ENCODE measurements around the gene VPS9D1. TPM values are rescaled to one million over a fixed set of nuclear protein-coding genes. Genes with fewer than 3 reads are reported as not detected.
"Not testable (repeated sequence)": the region's sequence is repeated elsewhere in the genome, so short reads cannot be mapped to it uniquely, and the experiment has no call there.

VPS9D1 gene
- total RNA-seq, 1 donor from 2014 or later, result 4.4 TPM

DNA sequence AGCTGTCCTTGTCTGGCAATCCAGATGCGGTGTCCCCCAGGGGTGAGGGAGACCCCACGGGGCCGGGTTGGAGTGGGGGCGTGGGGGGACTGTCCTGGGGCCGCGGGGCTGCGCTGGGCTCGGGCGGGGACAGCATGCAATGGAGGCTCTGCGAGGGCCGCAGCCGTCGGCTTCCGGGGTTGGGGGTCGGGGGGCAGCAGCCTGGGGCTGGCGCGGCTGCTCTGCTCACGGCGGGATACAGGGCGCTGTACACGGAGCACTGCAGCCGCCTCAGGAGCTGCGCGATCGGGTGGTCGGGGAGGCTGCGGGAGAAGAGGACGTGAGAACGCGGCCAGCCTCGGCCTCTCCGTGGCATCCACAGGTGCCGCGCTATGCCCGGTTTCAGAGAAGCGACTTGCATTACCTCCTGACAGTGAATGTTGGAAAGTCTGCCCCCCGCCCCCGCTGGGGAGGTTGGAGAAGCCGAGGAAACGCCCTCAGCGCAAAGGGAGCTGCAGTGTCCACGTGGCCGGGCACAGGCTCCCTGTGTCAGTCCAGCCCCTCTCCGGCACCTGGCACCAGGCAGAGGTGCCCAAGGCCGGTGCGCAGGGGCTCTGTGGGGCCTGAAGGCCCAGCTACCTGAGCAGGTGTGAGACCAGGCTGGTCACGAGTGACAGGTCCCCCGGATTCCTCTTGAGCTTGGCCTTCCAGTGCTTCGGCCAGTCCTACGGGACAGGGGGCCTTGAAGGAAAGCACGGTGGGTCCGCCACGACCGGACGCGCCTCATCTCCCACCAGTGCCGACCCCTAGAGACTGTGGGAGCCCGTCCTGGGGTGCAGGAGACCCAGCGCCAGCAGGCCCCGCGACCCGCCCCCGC is 9.8 kb downstream of the VPS9D1 start:
- DNase-seq (ENCODE audit: low read depth in 2 of 2), result no peak

- no peak for DNase-seq (ENCODE audit: low read depth in 2 of 2)
Observed at GRCh38 chr16:89709716-89710432, 10.8 kb downstream of the VPS9D1 start.

DNA sequence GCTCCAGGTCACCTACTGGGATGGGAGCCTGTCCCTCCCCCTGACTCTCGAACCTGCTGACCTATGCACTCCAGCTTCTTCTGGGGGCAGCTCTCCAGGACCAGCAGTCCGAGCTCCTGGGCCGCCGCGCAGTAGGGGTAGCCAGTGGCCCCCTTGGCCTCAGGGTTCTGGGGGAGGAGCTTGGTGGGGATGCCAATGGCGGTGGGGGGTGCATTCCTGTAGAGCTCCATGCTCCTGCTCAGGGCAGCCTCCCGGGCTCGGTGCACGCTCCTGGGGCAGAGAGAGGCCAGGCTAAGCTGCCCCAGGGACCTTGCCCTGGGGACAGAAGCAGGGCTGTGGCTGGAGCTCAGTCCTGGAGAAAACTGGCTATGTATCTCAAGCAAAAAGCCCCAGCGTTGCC is 11.5 kb downstream of the VPS9D1 start:
- no peak for DNase-seq (ENCODE audit: low read depth in 2 of 2)

GRCh38 chr16:89708481-89708931 is 12.2 kb downstream of the VPS9D1 start:
- DNase-seq (ENCODE audit: low read depth in 2 of 2), result no peak

DNA sequence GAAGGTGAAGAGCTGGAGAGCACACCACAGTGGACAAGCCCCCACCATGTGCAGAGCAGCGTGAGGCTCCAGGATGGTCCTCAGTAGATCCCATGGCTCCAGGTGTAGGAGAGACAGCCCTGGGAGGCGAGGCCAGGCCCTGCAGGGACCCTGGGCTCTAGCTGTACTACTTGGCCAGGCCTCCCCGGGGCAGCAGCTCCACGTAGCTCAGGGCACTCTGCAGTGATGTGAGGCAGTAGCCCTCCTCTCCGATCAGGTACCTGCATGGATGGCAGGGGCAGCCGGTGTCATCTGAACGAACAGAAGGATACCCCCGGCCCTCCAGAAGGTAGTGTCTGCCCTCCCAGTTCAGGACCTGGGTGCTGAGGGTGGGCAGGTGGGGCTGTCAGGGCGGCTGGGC is 13.0 kb downstream of the VPS9D1 start:
- DNase-seq (ENCODE audit: low read depth in 2 of 2), result no peak

DNA sequence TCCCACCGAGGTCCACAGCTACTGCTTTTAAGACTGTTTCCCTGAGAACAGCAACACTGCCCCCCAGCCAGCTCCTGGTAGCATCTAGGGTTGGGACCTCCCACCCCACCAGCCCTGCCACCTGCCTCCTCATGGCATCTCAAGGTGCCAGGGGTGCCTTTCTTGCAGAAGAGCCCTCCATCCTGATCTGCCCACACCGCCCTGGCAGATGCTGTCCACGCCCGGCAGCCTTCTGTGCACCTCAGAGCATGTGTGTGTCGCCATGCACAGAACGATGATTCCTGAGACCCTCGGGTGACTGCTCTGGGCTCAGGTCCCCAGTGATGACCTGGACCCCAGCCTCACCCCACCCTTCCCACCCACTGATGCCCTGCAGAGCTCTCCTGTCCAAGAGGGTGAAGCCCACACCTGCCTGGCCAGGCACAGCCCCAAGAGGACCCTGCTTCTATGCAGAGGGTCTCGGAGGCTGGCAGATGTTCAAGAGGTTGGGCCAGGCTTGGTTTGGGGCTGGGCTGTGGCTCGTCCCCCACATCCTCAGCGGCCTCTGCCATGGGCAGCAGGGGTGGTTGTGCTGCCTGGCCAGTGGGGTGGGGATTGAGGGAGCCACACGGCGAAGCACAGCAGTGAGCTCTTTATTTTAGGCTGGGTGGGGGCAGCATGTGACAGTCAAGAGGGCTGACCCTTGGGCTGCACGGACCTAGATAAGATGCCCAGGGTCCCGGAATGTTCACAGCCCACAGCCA is 14.0 kb downstream of the VPS9D1 start:
- DNase-seq (ENCODE audit: low read depth in 2 of 2), result no peak

GRCh38 chr16:89705006-89705405 is 15.7 kb downstream of the VPS9D1 start:
- DNase-seq (ENCODE audit: low read depth in 2 of 2), result no peak

- no peak for DNase-seq (ENCODE audit: low read depth in 2 of 2)
Observed at GRCh38 chr16:89704281-89704680, 16.4 kb downstream of the VPS9D1 start.

DNA sequence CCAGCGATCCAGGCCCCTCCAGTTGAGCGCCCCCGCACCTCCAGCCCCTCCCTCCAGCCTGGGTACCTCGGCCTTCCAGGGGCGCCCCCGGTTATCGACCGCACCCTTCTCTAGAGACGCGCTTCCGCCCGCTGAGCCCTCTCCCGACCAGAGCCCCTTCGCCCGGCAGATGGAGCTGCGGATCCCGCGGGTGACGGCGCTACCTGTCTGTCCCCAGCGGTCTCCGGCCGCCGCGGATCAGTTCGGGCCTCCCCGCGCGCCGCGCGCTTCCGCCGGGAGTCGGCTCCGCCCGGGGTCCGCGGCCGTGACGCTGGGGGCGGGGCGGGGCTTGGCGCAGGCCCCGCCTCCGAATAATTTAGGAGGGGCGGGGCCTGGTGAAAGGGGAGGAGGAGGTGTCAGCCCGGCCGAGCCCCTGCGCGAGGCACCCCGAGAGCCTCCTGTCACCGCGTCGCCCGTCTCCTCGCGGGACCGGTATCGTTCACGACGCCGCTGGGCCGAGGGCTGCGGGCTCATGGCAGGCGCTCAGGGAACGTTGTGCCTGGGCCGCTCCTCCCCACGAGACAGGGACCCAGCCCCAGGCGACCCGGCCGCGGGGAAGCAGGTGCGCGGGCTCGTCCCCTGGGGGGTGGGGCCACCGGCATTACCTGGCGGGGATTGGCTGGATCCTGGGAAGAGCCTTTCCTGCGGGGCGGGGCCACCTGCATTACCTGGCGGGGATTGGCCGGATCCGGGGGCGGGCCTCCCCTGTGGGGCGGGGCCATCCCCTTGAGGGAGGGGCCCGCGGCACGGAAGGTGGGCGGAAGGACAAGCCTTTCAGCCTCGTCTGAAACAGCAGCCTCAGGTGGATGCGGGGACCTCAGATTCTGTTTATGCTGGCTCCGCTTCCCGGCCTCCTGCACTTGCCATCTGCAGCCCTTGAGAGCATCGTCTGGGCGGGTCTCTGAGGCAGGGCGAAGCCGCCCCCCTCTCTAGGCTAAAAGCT is 19.0 kb downstream of the VPS9D1 start, which contains the start of gene SPATA2L:
Gene SPATA2L (minus strand): TSS at position 281 of the 982 bp plus-strand sequence. CDS start 473 bp downstream, outside the sequence.
- DNase-seq (ENCODE audit: low read depth in 2 of 2), result peak; percentile 72 to 93

GRCh38 chr16:89700649-89701424 is 19.9 kb downstream of the VPS9D1 start:
- DNase-seq (ENCODE audit: low read depth in 2 of 2), result peak; percentile 66 to 76

DNA sequence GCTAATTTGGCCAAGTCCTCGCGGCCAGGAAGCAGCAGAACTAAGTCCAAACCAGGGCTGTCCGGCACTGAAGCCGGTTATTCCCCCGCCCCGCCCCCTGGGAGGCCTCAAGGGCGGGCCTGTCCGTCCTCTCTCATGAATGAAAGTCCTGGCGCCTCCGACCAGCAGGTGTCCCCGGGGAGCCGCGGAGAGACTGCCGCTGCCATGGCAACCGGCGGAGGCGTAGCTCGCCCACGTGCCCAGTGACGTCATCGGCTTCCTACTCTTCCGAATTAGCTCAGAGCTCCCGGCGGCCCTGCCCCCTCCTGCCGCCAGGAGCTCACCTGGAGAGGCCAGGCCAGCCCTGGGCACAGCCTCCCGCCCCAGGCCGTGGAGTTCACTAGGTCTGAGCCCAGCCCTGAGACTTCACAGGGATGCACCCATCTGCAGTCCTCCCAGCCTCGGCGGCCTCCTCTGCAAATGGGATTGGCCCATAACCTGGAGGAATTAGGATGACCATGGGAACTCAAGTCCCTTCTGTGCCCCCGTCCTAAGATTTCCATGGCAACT is 20.5 kb downstream of the VPS9D1 start:
- peak; percentile 98 to 99 for DNase-seq (ENCODE audit: low read depth in 2 of 2)

GRCh38 chr16:89699629-89700099 is 21.0 kb downstream of the VPS9D1 start:
- DNase-seq (ENCODE audit: low read depth in 2 of 2), result not testable (repeated sequence)

DNA sequence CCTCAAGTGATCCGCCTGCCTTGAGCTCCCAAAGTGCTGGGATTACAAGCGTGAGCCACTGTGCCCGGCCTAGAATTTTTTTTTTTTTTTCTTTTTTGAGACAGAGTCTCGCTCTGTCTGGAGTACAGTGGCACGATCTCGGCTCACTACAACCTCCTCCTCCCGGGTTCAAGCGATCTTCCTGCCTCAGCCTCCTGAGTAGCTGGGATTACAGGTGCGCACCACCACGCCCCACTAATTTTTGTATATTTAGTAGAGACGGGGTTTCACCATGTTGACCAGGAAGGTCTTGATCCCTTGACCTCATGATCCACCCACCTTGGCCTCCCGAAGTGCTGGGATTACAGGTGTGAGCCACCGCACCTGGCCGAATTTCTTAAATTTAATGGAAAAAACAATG is 22.0 kb downstream of the VPS9D1 start:
- not testable (repeated sequence) for DNase-seq (ENCODE audit: low read depth in 2 of 2)

DNA sequence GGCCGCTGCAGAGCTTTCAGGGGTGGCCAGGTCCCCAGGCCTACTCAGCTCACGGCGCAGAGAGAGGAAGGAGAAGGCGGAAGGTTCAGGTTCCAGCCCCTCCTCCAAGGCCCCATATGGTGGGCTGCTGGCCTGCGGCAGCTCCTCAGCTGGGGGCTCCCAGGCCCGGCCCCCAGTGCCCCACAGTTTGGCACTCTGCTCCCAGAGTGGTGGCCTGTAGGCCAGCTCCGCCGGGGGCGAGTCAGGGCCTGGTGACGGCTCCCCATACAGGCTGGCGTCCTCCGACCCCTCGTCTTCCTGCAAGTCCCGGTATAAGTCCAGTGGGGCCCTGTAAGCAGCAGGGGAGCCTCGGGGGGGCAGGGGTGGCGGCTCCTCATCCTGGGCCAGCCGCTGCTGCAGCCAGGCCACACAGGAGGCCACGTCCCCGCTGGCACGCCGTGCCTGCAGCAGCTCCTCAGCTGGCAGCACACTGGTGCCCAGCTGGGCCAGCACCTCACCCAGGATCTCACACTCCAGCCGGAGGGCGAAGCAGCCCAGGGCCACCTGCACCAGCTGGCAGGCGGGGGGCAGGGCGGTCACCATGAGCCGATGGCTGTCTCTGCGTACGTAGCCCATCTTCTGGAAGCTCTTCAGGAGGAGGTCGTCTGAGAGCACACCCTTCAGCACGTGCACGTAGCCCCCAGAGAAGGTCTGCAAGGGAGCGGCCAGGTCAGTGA is 22.9 kb downstream of the VPS9D1 start:
- no peak for DNase-seq (ENCODE audit: low read depth in 2 of 2)

- DNase-seq (ENCODE audit: low read depth in 2 of 2), result no peak
Observed at GRCh38 chr16:89697161-89697615, 23.5 kb downstream of the VPS9D1 start.

GRCh38 chr16:89696670-89697128 is 24.0 kb downstream of the VPS9D1 start:
- no peak for DNase-seq (ENCODE audit: low read depth in 2 of 2)

- DNase-seq (ENCODE audit: low read depth in 2 of 2), result no peak
Observed at GRCh38 chr16:89695875-89696669, 24.6 kb downstream of the VPS9D1 start.

All from lung microvascular endothelial cell (primary cell).